ENCODE data around the gene GABRD. TPM values are rescaled to one million over a fixed set of nuclear protein-coding genes. Genes with fewer than 3 reads are reported as not detected.

GABRD gene
- total and polyA plus RNA-seq, 2 of the 13 experiments (the other 11 are each of a cell fraction or from before 2014, with no cell fraction given): not detected

DNA sequence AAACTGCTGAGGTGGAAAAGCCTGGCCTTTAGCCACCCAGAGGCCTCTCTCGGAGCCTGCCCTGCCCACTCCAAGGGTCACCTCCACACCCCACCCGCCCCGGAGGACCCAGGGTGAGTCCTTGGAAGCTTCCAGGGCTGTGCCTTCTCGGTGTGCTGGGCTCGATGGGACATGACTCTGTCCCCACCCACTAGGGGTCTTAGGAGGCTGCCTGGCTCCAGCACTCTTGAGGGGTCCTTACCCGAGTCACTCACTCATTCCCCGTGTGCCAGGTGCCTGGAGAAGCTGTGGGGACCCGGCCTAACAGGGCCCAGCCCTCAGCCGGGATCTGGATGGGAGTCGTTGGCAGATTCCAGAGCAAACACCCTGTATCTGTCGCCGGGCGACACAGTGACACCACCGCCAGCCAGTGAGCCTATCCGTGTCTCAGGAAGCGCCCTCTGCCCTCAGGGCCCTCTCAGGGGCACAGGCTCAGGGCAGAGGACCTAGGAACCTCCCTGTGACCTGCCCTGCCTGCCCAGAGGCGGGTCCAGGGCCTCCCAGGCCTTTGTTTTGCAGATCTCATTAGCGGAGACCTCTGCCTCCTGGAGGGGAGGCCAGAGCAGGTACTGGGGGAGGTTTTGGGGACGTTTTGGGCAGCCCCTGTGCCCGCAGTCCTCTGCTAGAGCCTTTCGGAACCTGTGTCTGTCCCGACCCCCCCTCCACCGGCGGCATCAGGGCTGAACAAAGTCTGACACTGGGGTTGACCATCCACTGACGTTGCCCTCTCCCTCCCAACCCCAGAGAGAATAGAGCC, 28.0 kb downstream of the GABRD start (continued):
- TF ChIP-seq NR1H2 (CRISPR knock-in tag; IDR thresholded peaks at IDR 0.05; ENCODE audit: borderline replicate concordance, low read depth): no peak
- no peak for TF ChIP-seq HOXA5 (CRISPR knock-in tag; IDR thresholded peaks at IDR 0.05)
- TF ChIP-seq, protein P1, sequence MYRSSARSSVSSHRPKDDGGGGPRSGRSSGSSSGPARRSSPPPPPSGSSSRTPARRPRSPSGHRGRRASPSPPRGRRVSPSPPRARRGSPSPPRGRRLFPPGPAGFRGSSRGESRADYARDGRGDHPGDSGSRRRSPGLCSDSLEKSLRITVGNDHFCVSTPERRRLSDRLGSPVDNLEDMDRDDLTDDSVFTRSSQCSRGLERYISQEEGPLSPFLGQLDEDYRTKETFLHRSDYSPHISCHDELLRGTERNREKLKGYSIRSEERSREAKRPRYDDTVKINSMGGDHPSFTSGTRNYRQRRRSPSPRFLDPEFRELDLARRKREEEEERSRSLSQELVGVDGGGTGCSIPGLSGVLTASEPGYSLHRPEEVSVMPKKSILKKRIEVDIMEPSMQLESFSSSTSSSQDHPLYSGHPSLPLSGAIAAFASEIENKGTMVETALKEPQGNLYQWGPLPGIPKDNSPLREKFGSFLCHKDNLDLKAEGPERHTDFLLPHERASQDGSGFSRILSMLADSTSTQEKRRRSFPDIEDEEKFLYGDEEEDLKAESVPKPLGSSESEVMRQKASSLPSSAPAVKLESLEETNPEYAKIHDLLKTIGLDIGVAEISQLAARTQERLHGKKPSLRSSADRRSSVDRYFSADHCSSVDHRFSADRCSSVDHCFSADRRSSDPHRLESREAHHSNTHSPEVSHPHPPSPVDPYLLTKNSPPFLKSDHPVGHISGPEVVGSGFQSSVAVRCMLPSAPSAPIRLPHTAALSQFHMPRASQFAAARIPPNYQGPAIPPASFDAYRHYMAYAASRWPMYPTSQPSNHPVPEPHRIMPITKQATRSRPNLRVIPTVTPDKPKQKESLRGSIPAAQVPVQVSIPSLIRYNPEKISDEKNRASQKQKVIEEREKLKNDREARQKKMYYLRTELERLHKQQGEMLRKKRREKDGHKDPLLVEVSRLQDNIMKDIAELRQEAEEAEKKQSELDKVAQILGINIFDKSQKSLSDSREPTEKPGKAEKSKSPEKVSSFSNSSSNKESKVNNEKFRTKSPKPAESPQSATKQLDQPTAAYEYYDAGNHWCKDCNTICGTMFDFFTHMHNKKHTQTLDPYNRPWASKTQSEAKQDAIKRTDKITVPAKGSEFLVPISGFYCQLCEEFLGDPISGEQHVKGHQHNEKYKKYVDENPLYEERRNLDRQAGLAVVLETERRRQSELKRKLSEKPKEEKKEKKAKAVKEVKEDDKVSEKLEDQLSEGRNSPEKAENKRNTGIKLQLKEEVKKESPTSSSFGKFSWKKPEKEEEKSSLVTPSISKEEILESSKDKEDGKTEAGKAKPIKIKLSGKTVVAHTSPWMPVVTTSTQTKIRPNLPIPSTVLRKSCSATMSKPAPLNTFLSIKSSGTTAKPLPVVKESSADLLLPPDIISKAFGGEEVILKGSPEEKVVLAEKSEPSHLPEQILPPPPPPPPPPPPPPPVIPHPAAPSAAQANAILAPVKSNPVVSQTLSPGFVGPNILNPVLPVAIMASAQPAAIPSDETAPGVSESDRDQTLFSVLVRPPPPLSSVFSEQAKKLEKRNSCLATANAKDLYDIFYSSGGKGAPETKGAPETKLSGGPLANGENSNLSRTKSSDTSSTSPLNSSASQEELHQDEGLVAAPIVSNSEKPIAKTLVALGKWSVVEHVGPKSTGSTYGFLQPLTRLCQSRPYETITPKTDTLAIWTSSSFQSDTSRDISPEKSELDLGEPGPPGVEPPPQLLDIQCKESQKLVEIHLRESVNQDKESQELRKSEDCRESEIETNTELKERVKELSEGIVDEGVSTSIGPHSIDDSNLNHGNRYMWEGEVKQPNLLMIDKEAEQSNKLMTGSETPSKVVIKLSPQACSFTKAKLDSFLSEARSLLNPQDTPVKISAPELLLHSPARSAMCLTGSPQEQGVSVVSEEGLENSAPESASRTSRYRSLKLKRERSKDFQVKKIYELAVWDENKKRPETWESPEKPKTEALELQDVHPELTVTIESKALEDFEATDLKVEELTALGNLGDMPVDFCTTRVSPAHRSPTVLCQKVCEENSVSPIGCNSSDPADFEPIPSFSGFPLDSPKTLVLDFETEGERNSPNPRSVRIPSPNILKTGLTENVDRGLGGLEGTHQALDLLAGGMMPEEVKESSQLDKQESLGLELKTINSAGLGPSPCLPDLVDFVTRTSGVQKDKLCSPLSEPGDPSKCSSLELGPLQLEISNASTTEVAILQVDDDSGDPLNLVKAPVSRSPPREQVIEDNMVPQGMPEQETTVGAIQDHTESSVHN (CRISPR knock-in tag; IDR thresholded peaks at IDR 0.05): no peak
- TF ChIP-seq ZBTB21 (CRISPR knock-in tag; IDR thresholded peaks at IDR 0.05): no peak
- no peak for TF ChIP-seq SIX4 (CRISPR knock-in tag; IDR thresholded peaks at IDR 0.05)
- no peak for TF ChIP-seq NFIC (IDR thresholded peaks at IDR 0.05; ENCODE audit: low read length)
- TF ChIP-seq, protein P2, sequence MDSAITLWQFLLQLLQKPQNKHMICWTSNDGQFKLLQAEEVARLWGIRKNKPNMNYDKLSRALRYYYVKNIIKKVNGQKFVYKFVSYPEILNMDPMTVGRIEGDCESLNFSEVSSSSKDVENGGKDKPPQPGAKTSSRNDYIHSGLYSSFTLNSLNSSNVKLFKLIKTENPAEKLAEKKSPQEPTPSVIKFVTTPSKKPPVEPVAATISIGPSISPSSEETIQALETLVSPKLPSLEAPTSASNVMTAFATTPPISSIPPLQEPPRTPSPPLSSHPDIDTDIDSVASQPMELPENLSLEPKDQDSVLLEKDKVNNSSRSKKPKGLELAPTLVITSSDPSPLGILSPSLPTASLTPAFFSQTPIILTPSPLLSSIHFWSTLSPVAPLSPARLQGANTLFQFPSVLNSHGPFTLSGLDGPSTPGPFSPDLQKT (CRISPR knock-in tag; IDR thresholded peaks at IDR 0.05; ENCODE audit: borderline replicate concordance): no peak
- no peak for TF ChIP-seq NONO (IDR thresholded peaks at IDR 0.05)
- TF ChIP-seq NONO (CRISPR knock-in tag; conservative IDR thresholded peaks at IDR 0.05): peak; percentile 55; the same call in 1 of the 2 replicates
- TF ChIP-seq ZNF451 (CRISPR knock-in tag; IDR thresholded peaks at IDR 0.05): no peak
- no peak for TF ChIP-seq ARNTL (CRISPR knock-in tag; IDR thresholded peaks at IDR 0.05)
- TF ChIP-seq ZNF558 (CRISPR knock-in tag; IDR thresholded peaks at IDR 0.05; ENCODE audit: borderline replicate concordance): no peak
- TF ChIP-seq, protein P3, sequence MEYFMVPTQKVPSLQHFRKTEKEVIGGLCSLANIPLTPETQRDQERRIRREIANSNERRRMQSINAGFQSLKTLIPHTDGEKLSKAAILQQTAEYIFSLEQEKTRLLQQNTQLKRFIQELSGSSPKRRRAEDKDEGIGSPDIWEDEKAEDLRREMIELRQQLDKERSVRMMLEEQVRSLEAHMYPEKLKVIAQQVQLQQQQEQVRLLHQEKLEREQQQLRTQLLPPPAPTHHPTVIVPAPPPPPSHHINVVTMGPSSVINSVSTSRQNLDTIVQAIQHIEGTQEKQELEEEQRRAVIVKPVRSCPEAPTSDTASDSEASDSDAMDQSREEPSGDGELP (IDR thresholded peaks at IDR 0.05; ENCODE audit: borderline replicate concordance, low read depth): no peak
- no peak for TF ChIP-seq ZNF143 (CRISPR knock-in tag; IDR thresholded peaks at IDR 0.05)
- no peak for TF ChIP-seq PRPF4 (IDR thresholded peaks at IDR 0.05; ENCODE audit: low read depth, low read length, poor library complexity, severe bottlenecking)
- TF ChIP-seq, protein P4, sequence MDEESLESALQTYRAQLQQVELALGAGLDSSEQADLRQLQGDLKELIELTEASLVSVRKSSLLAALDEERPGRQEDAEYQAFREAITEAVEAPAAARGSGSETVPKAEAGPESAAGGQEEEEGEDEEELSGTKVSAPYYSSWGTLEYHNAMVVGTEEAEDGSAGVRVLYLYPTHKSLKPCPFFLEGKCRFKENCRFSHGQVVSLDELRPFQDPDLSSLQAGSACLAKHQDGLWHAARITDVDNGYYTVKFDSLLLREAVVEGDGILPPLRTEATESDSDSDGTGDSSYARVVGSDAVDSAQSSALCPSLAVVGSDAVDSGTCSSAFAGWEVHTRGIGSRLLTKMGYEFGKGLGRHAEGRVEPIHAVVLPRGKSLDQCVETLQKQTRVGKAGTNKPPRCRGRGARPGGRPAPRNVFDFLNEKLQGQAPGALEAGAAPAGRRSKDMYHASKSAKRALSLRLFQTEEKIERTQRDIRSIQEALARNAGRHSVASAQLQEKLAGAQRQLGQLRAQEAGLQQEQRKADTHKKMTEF (CRISPR knock-in tag; IDR thresholded peaks at IDR 0.05): no peak
- peak; percentile 74 for TF ChIP-seq ZFY (CRISPR knock-in tag; IDR thresholded peaks at IDR 0.05)
- TF ChIP-seq TAF15 (IDR thresholded peaks at IDR 0.05; ENCODE audit: low read depth, low read length, poor library complexity, severe bottlenecking): no peak
- TF ChIP-seq NCOA5 (CRISPR knock-in tag; IDR thresholded peaks at IDR 0.05): no peak

All from HepG2 (cell line).